Tongue (tissue), 2 donors: ENCODE measurements around the gene PGLYRP1. TPM values are rescaled to one million over a fixed set of nuclear protein-coding genes. Genes with fewer than 3 reads are reported as not detected.
A peak's percentile ranks its signal among the peaks of the same experiment; 100 is the strongest.

ENCODE experiments used
- DNase-seq: peaks from one replicate; pipeline ENCODE4 v3.0.0-alpha.2; 2015
- total RNA-seq: library from RNA; depleted of rRNA; stranded (reverse); fragments of >200 nt; gene quantifications from one replicate; pipeline ENCODE4 v1.2.3, GENCODE V29; 2014

PGLYRP1 gene
- total RNA-seq, 1 donor from 2014 or later, result 0.82 TPM

- peak; percentile 91 for DNase-seq
Measured at GRCh38 chr19:46031781-46032596, 9.1 kb upstream of the PGLYRP1 start.

- peak; percentile 77 for DNase-seq
Measured at GRCh38 chr19:46030812-46031550, 8.1 kb upstream of the PGLYRP1 start.

DNA sequence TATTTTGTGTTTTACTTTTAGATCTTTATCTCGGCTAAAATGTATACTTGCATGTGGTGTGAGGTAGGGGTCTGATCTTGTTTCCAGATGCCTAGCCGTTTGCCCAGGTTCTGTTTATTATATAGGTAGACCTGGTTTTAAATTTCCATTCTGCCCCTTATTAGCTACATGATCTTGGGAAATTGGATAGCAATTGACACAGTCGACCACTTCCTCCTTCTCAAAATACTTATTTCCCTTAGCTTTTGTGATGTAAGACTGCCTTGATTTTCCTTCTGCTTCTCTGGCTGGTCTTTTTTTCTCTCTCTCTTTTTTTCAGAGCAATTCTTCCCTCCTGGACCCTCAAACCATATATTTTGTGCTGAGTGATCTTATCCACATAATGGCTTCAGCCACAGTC lies 3.0 kb upstream of the PGLYRP1 start:
- DNase-seq, result no peak

GRCh38 chr19:46023311-46023779 lies 492 bp upstream of the PGLYRP1 start:
- DNase-seq, result no peak

GRCh38 chr19:46022061-46022430 lies 807 bp downstream of the PGLYRP1 start:
- DNase-seq, result no peak

GRCh38 chr19:46021531-46022041 lies 1.3 kb downstream of the PGLYRP1 start:
- no peak for DNase-seq

- no peak for DNase-seq
Measured at GRCh38 chr19:46020819-46021125, 2.1 kb downstream of the PGLYRP1 start.

GRCh38 chr19:46019270-46019669 lies 3.6 kb downstream of the PGLYRP1 start:
- DNase-seq, result no peak

- DNase-seq, result no peak
Measured at GRCh38 chr19:46018729-46019251, 4.1 kb downstream of the PGLYRP1 start.

GRCh38 chr19:46017874-46018675 lies 4.8 kb downstream of the PGLYRP1 start:
- DNase-seq, result no peak

DNA sequence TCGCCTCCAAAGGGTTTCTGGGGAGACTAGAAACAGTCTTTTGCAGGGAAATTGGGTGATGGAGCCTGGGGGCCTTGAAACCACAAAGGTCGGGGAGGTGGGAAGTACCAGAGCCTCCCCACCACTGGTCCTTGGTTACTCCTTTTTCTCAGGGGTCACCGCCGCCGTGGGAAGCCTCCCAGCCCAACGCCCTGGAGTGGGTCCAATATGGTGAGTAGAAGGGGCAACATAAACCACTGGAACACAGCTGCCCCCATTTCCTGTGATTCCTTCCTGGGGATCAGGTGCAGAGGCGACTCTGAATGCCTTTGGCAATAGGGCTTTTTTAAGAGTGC lies 5.8 kb downstream of the PGLYRP1 start:
- no peak for DNase-seq

GRCh38 chr19:46016426-46017094 lies 6.3 kb downstream of the PGLYRP1 start:
- peak; percentile 92 for DNase-seq

- DNase-seq, result no peak
Measured at GRCh38 chr19:46015687-46016425, 7.0 kb downstream of the PGLYRP1 start.

- DNase-seq, result peak; percentile 63
Measured at GRCh38 chr19:46014941-46015686, 7.7 kb downstream of the PGLYRP1 start.

GRCh38 chr19:46014534-46014933 lies 8.3 kb downstream of the PGLYRP1 start:
- no peak for DNase-seq

DNA sequence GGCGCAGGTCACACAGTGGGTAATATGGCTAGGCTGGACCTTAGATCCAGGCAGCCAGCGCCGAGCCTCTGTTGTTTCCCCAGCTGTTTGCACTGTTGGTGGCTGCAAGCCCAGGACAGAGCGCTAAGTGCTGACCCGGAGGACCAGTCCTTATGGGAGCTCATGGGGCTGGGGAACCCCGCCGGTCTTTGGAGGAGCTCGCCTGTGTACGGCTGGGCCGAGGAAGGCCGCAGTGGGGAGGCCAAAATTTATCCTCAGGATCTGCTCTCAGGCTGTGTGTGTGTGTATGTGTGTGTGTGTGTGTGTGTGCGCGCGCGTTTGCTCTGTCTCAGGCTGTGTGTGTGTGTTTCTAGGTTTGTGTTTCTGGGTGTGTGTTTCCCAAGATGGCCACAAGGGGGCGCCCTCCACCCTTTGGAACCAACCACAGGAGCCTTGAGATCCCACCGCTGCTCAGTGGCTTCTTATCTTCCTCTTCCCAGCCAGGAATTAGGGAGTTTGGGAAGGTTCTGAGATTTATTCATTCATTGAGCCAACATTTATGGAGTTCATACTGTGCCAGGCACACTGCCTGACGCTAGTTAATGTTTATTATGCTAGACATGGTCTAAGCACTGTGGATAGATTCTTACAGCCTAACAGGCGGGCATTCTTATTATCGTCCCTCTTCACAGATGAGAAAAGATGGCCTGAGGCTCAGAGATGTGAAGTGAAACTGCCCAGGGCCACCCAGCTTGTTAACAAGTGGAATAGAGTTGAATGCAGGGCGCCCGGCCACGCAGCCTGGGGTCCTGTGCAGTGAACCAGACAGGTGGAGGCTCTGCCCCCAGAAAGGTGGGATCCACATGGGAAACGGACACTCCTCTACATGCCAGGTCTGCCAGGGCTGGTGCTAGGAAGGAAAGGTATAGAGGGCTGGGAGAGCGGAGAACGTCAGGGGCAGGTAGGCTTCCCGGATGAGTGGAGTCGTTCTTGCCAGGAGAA lies 13.0 kb downstream of the PGLYRP1 start:
- DNase-seq, result peak; percentile 78

DNA sequence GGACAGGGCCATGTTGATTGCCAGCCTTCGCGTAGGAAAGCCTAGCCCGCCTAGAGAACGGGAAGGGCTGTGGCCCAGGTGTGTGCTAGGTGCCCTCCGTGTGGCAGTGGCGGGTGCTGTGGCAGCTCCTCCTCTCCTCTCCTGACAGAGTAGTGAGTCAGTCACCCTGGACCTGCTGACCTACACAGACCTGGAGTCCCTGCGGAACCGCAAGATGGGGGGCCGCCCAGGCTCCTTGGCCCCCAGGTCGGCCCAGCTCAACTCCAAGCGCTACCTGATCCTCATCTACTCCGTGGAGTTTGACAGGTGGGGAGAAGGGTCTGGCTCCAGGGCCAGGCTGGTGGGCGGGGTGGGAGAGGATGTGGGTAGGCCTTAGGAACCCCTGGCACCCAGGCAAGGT lies 16.4 kb downstream of the PGLYRP1 start:
- no peak for DNase-seq

DNA sequence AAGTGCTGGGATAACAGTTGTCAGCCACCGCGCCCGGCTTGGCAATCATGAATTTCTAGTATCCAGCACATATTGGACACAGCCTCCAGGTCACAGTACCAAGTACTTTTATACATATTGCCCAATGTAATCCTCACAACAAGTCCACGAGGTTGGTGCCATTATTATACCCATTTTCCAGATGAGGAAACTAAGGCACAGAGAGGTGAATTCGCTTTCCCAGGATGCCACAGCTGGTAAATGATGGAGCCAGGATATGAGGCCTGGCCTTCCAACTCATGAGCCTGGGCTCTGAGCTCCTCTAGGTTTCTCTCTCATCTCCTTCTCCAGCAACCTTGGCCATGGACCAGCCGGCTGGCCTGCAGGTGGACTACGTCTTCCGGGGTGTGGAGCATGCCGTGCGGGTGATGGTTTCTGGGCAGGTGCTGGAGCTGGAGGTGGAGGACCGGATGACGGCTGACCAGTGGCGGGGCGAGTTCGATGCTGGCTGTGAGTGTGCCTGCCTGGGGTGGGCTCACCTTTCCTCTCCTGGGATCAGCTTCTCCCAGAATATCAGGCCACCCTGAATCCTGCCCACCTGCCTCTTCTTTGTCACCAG lies 20.1 kb downstream of the PGLYRP1 start:
- no peak for DNase-seq
